IPS-18c (cell line): ENCODE results near the gene MKLN1.

Experiments used
- H3K4me3 ChIP-seq: 2 replicates; pipeline ENCODE4 v1.7.0; 2013; ENCODE audit warnings: low read depth, mild to moderate bottlenecking, low read length, moderate library complexity; ENCODE audit not compliant: insufficient read depth
- H3K9me3 ChIP-seq: one replicate; pipeline ENCODE4 v1.6.1; 2013; ENCODE audit warnings: mild to moderate bottlenecking, low read length, moderate library complexity; ENCODE audit not compliant: control insufficient read depth, insufficient read depth

Gene MKLN1

DNA sequence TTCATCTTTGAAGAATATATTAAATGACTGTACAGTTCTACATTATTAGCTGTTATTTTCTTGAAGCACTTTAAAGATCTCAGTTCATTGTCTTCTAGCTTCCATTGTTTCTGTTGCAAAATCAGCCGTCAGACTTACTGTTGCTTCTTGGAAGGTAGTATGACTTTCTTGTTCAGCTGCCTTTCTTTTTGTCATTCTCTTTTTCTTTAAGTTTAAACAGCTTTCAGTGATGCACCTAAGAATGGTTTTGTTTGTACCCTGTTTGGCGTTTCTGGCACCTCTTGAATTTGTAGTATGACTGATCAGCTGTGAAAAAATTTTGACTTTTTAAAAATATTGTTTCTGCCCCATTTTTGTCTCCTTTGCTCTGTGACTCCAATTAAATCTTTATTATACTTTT is 9.3 kb downstream of the MKLN1 start:
- H3K9me3 ChIP-seq, result no peaks in the 10 kb centered on the region
- no peak overlapping the region for H3K4me3 ChIP-seq

DNA sequence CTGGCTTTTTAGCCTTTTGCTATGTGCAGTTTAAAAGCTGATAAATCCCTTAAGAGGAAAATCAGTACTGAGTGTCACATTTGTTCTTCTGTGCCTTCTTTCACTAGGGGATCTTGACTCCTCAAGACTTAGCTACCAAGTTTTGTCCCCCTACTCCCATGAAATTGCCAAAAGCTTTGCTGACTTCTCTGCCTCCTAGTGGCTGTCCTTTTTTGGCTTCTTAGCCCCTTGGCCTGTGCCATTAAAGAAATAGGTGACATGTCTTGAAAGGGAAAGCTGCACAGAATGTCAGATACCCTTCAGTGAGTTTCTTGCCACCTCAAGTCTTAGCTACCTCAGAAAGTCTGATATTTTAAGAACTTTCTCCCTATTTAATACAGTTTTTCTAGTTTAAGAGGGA is 10.5 kb downstream of the MKLN1 start:
- Histone ChIP-seq H3K9me3 (no peaks in the 10 kb centered on the region), H3K4me3 (no peak overlapping the region)

DNA sequence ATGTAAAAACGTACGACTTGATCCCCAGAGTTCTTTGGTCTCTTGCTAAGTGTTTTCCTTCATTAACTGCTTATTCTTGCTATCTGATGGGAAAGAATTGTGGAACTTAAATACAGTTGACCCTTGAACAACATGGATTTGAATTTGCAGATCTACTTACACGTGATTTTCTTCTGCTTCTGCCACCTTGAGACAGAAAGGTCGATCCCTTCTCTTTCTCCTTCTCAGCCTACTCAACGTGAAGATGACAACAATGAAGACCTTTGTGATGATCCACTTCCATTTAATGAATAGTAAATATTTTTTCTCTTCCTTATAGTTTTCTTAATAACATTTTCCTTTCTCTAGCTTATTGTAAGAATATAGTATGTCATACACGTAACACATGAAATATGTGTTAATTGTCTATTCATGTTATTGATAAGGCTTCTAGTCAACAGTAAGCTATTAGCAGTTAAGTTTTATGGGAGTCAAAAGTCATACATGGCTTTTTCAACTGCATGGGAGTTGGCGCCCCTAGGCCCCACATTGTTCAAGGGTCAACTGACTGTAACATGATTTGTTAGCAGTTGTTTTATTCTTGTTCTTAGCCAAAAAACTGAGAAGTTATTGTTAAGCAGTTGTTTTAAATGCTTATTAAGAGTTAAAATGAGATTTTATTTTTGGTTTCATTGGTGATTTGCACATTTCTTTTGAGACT is 11.2 kb downstream of the MKLN1 start:
- H3K4me3 ChIP-seq, result no peak overlapping the region
- H3K9me3 ChIP-seq, result no peaks in the 10 kb centered on the region

DNA sequence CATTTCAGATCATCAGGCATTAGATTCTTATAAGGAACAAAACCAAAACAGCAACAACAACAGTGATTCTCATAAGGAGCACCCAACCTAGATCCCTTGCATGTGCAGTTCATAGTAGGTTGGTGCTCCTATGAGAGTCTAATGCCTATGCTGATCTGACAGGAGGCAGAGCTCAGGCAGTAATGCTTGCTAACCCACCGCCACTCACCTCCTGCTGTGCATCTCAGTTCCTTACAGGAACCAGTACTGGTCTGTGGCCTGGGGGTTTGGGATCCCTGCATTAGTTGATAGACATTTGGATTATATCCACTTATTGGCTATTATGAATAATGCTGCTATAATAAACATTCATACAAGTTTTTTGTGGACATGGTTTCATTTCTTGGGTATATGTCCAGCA is 14.0 kb downstream of the MKLN1 start:
- no peaks in the 10 kb centered on the region for H3K9me3 ChIP-seq
- no peak overlapping the region for H3K4me3 ChIP-seq

DNA sequence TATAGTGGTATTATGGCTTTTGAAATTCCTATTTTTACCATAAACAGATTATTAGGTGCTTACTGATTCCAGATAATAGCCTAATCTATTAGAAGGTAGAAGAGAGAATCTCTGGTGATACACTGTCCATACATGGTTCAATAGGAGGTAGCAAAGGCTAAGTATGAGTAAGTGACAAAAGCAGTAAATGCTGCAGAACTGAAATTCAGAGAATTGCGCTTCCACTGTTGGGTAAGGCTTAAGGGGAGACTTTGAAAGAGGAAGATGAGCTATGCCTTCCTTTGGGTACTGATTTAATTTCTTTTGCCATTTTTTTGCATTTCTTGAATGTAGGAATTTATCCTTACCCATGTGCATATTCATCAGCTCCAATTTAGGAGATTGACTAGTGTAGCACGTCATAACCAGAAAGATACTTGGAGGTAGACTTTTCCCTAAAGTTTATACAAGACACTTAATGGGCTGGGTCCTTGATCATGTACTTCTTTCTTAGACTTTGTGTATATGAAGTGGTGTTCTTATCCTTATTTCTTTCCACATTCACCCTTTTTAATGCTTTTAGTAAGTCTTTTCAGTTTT is 15.3 kb downstream of the MKLN1 start:
- Histone ChIP-seq H3K9me3 (no peaks in the 10 kb centered on the region), H3K4me3 (no peak overlapping the region)

DNA sequence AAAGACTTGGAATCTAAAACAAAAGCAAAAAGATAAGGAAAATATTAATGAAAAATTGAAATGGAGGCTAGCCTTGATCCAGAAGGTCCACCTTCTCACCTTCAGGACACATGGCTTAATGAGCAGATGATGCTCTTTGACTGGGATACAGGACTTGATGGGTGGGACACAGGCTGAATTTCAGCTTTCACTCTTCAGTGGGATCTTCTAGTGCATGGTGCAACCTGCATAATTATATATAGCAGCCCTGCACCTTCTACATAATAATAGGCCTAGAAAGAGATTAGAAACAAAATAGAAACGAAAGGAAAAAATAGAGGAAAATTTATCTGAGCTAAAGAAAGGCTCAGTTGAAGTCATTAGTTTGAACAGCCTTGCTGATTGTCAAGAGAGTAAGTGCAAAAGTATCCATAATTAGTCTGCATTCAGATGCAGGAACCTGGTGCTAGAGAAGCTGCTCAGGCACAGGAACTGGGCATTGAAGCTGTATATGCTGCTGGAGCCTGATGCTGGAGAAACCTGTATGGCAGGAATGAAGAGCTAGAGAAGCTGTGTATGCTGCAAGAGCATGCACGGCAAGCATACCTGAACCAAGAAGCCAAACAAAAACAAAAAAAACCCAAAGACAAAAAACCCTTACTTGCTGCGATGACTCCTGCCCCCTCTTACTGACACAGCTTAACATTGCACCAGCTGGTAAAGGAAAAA is 19.4 kb downstream of the MKLN1 start:
- Histone ChIP-seq H3K9me3 (no peaks in the 10 kb centered on the region), H3K4me3 (no peak overlapping the region)

DNA sequence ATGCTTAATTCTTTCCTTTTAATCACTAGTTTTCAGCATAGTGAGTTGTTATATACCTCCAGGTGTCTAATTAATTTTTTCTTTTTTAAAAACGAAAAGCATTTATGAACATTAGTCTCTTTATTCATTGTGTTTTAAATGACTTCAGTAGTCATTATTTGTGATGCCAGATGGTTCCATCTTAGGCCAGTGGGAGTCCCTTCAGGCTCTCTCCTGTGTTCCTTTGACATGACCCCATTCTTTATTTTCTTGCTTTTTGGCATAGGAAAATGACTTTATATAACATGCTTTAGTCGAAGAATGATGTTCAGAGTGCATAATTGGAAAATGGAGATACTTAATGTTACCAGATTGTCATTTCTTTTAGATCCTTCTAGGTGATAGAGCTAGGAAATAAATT is 24.4 kb downstream of the MKLN1 start:
- Histone ChIP-seq H3K4me3 (no peak overlapping the region), H3K9me3 (no peaks in the 10 kb centered on the region)

DNA sequence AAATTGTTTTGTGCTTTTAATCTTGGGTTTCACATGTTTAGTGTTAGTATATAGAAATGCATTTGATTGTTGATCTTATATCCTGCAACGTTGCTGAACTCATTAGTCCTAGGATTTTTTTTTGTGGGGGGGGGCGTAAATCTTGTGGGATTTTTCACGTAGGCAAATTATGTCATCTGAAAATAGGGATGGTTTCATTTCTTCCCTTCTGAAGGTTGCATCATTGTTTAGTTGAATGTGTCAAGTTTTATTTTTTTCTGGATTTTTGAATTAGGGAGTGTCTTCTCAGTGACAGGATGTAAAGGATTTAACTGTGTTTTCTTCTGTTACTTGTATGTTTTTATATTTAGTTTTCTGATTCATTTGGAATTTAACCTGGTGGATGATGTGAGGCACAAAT is 26.7 kb downstream of the MKLN1 start:
- Histone ChIP-seq H3K4me3 (no peak overlapping the region), H3K9me3 (no peaks in the 10 kb centered on the region)

DNA sequence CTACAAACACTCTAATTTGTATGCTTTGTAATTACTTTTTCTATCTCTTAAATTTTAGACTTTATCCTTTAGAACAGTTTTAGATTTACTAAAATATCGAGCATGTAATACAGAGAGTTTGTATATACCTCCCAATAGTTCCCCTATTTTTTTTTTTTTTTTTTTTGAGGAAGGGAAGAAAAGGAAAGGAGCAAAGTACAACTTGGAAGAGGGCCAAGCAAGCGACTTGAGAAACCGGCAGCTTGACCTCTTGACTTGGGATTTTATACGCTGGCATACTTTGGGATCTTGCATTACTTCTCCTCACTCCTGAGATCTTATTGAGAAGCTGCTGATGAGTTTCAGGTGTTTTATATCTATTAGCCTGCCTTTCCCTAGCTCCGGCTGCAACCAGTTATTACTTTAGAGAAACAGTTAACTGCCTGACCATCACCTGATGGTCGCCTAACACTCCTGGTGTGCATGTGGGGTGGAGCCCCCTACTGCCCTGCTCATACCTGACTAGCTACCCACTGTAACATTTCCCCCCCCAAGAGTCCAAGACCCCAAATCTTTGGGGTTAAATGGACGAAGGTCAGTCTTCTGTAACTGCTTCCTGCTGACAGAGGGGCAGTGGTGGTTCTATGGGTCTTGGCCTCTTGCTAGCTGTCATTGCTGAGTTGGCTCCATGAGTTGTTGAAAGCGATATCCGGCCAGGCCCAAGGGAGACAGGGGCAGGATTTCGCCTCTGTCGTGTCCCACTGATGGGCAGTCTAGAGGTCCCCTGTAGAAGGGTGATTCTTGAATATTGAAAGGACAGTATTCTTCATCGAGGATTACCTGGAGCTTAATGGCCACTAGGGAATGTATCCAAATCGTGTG is 28.5 kb downstream of the MKLN1 start:
- Histone ChIP-seq H3K9me3 (no peaks in the 10 kb centered on the region), H3K4me3 (no peak overlapping the region)

DNA sequence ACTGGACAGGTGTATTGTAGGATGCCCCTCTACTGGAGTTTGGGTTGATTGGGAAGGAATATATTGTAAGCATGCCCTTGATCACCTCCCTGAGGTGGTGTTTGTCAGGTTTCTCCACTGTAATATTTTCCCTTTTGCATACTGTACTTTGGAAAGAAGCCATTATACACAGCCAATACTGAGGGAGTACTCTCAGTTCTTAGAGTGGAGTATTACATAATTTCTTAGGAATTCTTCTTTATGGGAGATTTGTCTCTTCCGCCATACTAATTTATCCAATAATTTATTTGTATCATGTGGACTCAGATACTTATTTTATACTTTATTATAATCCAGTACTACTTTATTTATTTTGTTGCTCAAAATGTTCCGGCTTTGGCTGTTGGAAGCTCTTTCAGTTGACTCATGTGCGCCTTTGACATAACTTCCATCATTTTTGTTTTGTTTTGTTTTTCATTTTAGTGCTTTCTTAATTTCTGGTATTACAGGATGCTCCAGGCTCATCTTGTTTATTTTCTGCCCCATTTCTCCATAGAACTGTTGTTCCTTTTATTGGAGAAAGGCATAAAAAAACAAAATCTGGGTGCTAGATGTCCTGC is 29.7 kb downstream of the MKLN1 start:
- Histone ChIP-seq H3K4me3 (no peak overlapping the region), H3K9me3 (no peaks in the 10 kb centered on the region)

DNA sequence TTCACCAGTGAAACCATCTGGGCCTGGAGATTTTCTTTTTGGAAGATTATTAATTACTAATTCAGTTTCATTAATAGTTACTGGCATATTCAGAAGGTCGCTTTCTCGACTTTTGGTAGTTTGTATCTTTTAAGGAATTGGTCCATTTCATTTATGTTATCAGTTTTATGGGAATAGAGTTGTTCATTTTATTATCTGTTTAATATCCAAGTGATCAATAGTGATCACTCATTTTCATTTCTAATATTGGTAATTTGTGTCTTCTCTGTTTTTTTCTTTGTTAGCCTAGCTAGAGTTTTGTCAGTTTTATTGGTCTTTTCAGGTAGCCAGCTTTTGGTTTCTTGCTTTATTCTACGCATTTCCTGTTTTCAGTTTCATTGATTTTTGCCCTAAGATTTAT is 31.0 kb downstream of the MKLN1 start:
- Histone ChIP-seq H3K4me3 (no peak overlapping the region), H3K9me3 (no peaks in the 10 kb centered on the region)

DNA sequence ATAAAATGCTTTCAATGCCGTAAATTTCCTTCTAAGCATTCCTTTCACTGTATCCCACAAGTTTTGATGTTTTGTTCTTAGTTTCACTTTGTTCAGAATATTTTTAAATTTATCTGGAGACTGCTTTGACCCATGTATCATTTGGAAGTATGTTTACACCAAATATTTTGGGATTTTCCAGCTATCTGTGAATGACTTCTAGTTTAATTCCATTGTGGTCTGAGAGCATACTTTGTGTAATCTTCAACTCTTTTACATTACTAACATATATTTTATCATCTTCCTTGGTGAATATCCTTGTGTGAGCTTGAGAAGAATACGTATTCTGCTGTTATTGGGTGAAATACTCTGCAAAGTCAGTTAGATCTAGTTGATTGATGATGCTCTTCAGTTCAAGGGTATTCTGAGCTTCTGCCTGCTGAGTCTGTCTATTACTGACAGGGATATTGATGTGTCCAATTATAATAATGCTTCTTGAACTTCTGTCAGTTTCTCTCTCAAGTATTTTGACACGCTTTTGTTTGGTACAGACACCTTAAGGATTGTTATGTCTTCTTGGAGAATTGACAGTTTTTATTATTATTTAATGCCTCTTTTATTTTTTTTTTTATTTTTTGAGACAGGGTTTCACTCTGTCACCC is 31.6 kb downstream of the MKLN1 start:
- Histone ChIP-seq H3K4me3 (no peak overlapping the region), H3K9me3 (no peaks in the 10 kb centered on the region)

DNA sequence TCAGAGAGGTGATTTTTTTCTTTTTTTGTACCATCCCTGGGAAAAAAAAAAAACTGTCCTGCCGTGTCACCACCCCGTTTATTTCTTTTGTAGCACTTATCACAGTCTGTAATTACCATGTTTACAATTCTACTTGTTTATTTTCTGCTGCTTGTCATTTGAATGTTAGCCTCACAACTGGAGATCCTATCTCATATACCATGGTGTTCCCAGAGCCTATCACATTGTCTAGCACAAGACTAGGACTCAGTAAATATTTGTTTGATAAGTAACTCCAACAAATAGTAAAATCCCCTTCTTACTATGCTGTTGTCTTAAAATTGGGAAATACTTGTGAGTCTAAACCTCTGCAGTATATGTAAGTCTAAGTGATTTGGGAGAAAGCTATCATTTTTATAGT is 36.0 kb downstream of the MKLN1 start:
- Histone ChIP-seq H3K9me3 (no peaks in the 10 kb centered on the region), H3K4me3 (no peak overlapping the region)

DNA sequence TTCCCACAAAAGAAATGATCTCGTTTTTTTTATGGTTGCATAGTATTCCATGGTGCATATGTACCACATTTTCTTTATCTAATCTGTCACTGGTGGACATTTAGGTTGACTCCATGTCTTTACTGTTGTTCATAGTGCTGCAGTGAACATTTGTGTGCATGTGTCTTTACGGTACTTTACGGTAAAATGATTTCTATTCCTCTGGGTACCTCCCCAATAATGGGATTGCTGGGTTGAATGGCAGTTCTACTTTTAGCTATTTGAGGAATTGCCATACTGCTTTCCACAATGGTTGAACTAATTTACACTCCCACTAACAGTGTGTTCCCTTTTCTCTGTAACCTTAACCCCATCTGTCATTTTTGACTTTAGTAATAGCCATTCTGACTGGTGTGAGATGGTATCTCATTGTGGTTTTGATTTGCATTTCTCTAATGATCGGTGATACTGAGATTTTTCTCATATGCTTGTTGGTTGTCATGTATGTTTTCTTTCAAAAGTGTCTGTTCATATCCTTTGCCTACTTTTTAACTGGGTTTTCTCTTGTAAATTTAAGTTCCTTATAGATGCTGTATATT is 37.2 kb downstream of the MKLN1 start:
- H3K9me3 ChIP-seq, result no peaks in the 10 kb centered on the region
- H3K4me3 ChIP-seq, result no peak overlapping the region

DNA sequence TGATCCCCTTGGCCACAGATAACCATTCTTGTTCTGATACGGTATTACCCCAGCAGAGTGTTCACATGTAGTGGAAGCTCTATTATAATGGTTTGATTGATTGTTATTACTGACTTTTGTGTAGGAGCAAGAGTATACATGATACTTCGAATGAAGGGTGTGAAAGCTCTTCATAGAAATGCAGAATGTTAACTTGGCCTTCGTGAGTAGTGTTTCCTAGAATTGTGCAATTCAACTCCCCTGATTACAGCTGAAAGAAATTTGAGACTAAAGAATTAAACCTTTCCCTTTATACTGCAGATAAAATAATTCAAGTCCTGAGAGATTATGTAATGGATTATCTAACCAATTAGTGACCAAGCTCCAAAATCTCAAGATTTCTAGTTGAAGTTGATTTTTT is 38.2 kb downstream of the MKLN1 start:
- no peak overlapping the region for H3K4me3 ChIP-seq
- H3K9me3 ChIP-seq, result no peaks in the 10 kb centered on the region

DNA sequence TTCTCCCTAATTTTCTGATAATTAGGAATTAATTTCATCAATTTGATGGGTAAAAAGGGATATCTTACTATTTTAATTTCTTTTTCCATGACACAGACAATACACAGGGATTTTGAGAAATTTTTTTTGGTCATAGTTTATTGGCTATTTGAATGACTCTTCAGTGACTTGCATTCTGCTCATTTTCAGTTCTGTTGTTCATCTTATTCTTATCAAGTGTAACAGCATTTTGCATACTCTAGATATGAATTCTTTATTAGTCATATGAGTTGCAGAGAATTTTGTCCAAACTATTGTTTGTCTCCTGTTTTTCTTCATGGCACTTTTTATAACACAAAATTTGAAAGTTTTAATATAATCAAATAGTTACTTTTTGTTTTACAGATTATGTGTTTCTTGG is 41.7 kb downstream of the MKLN1 start:
- no peak overlapping the region for H3K4me3 ChIP-seq
- H3K9me3 ChIP-seq, result no peaks in the 10 kb centered on the region

DNA sequence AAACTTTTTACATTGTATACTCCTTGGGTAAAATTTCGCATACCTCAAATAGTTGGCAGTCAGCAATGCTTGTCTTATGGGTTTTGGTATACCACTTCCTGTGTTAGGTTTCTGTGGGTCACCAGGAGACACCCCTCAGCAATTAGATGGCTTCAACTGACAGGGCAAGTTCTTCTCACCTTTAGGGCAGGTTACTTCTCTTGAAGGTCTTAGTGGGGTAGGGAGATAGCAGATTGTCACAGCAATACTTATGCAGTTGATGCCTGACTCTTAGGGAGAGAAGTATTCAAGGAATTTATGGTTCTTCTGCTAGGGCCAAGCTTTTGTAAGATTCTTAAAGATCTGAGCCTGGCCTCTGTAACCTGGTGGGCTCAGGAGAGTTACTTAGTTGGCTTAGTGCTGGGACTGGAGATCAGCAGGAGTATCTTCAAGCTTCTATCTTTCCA is 42.9 kb downstream of the MKLN1 start:
- Histone ChIP-seq H3K9me3 (no peaks in the 10 kb centered on the region), H3K4me3 (no peak overlapping the region)
